Measurements from ENCODE around the gene HBS1L.

GRCh38 chr6:135043364-135043763 lies 11.3 kb downstream of the HBS1L start:
- TF ChIP-seq CTCF (IDR thresholded peaks at IDR 0.05): no peak
- TF ChIP-seq USF2 (CRISPR knock-in tag; IDR thresholded peaks at IDR 0.05): no peak
- TF ChIP-seq MAX (CRISPR knock-in tag; IDR thresholded peaks at IDR 0.05): no peak
- no peak for TF ChIP-seq ATF3 (CRISPR knock-in tag; conservative IDR thresholded peaks at IDR 0.05)
- TF ChIP-seq NFYB (CRISPR knock-in tag; conservative IDR thresholded peaks at IDR 0.05; ENCODE audit: low read depth): no peak
- no peak for TF ChIP-seq ESRRA (CRISPR knock-in tag; IDR thresholded peaks at IDR 0.05; ENCODE audit: borderline replicate concordance)
- no peak for TF ChIP-seq CREB1 (CRISPR knock-in tag; IDR thresholded peaks at IDR 0.05)
- no peak for TF ChIP-seq E2F5 (CRISPR knock-in tag; IDR thresholded peaks at IDR 0.05)
- no peak for TF ChIP-seq TEAD4 (CRISPR knock-in tag; IDR thresholded peaks at IDR 0.05)
- no peak for TF ChIP-seq ATF6 (CRISPR knock-in tag; IDR thresholded peaks at IDR 0.05)

Data from WTC11 (cell line).